ENCODE results near the gene PRR14.

- no peak for TF ChIP-seq CTCF (IDR thresholded peaks at IDR 0.05; ENCODE audit: control extremely low read depth in 1 of 3, insufficient read depth in 1 of 3, low read depth in 1 of 3, low read length in 3 of 3)
- TF ChIP-seq POLR2AphosphoS5 (IDR thresholded peaks at IDR 0.05; ENCODE audit: low read depth, low read length): no peak
- no peak for TF ChIP-seq POLR2A (IDR thresholded peaks at IDR 0.05; ENCODE audit: control extremely low read depth in 1 of 2, low read depth in 2 of 2, low read length in 2 of 2)
- TF ChIP-seq CBX5 (IDR thresholded peaks at IDR 0.05; ENCODE audit: low read depth, low read length): no peak
- no peak for TF ChIP-seq CEBPB (IDR thresholded peaks at IDR 0.05; ENCODE audit: low read depth, low read length)
Observed at GRCh38 chr16:30660424-30661261, 9.9 kb downstream of the PRR14 start.

Data from H1 (cell line).